KMS-11 (cell line): Measurements from ENCODE around the gene C10orf120.
A peak's percentile ranks its signal among the peaks of the same experiment; 100 is the strongest.

Experiments used
- H2AFZ ChIP-seq: fragments of 200-600 bp; sonication (generic); 2 replicates; pipeline ENCODE4 v1.6.1; 2016; ENCODE audit warnings: antibody characterized with exemption, mixed run types, low read depth
- H3K27ac ChIP-seq: fragments of 200-600 bp; sonication (generic); 2 replicates; pipeline ENCODE4 v1.6.1; 2016; ENCODE audit warnings: mild to moderate bottlenecking, mixed run types
- H3K27me3 ChIP-seq: fragments of 200-600 bp; sonication (generic); 2 replicates; pipeline ENCODE4 v1.6.1; 2017; ENCODE audit warnings: mild to moderate bottlenecking, low read depth, mixed run types, moderate library complexity; ENCODE audit not compliant: insufficient read depth
- H3K36me3 ChIP-seq: fragments of 200-600 bp; sonication (generic); 2 replicates; pipeline ENCODE4 v1.6.1; 2017; ENCODE audit warnings: mild to moderate bottlenecking, mixed run types; ENCODE audit not compliant: insufficient read depth
- H3K4me1 ChIP-seq: fragments of 200-600 bp; sonication (generic); 2 replicates; pipeline ENCODE4 v1.6.1; 2016; ENCODE audit warnings: mild to moderate bottlenecking, low read depth, mixed run types; ENCODE audit not compliant: poor library complexity, severe bottlenecking
- H3K4me2 ChIP-seq: fragments of 200-600 bp; sonication (generic); 2 replicates; pipeline ENCODE4 v1.7.0; 2016; ENCODE audit warnings: mild to moderate bottlenecking, mixed run types
- H3K4me3 ChIP-seq: fragments of 200-600 bp; sonication (generic); IDR thresholded peaks from 2 replicates; pipeline ENCODE4 v1.6.1; 2017; ENCODE audit warnings: low read depth, low read length, mixed read lengths; ENCODE audit not compliant: insufficient read depth
- H3K79me2 ChIP-seq: fragments of 200-600 bp; sonication (generic); 2 replicates; pipeline ENCODE4 v1.6.1; 2016; ENCODE audit warnings: low read depth, mixed run types; ENCODE audit not compliant: insufficient read depth
- H3K9ac ChIP-seq: fragments of 200-600 bp; sonication (generic); 2 replicates; pipeline ENCODE4 v1.6.1; 2016; ENCODE audit warnings: mild to moderate bottlenecking, mixed run types
- H4K20me1 ChIP-seq: fragments of 200-600 bp; sonication (generic); 2 replicates; pipeline ENCODE4 v1.6.1; 2016; ENCODE audit warnings: mild to moderate bottlenecking, mixed run types; ENCODE audit not compliant: insufficient read depth
- CTCF ChIP-seq: fragments of 200-600 bp; sonication (generic); conservative IDR thresholded peaks from 2 replicates; pipeline ENCODE4 v1.6.1; 2017; ENCODE audit warnings: low read depth, mild to moderate bottlenecking, antibody characterized with exemption, low read length, moderate library complexity, mixed read lengths

The C10orf120 gene

GRCh38 chr10:122649903-122650302 lies 49.7 kb downstream of the C10orf120 start:
- H3K4me1 ChIP-seq = no peaks in the 10 kb centered on the region
- no peaks in the 10 kb centered on the region for H3K27me3 ChIP-seq
- no peak overlapping the region for H3K4me3 ChIP-seq
- H2AFZ ChIP-seq = no peak overlapping the region
- TF ChIP-seq CTCF = no peak
- no peak overlapping the region for H3K4me2 ChIP-seq
- H3K36me3 ChIP-seq = no peaks in the 10 kb centered on the region
- no peak overlapping the region for H3K9ac ChIP-seq
- no peaks in the 10 kb centered on the region for H3K79me2 ChIP-seq
- H4K20me1 ChIP-seq = no peaks in the 10 kb centered on the region
- H3K27ac ChIP-seq = no peak overlapping the region

GRCh38 chr10:122648599-122649428 lies 50.8 kb downstream of the C10orf120 start:
- Histone ChIP-seq H4K20me1 (no peaks in the 10 kb centered on the region), H2AFZ (0 out of 2 replicates have a peak overlapping the region, but pooled peaks have one; percentile 30), H3K9ac (no peak overlapping the region), H3K36me3 (no peaks in the 10 kb centered on the region), H3K4me2 (no peak overlapping the region), H3K27ac (no peak overlapping the region), H3K79me2 (no peaks in the 10 kb centered on the region), H3K4me1 (no peaks in the 10 kb centered on the region), H3K4me3 (no peak overlapping the region), H3K27me3 (no peaks in the 10 kb centered on the region)
- TF ChIP-seq CTCF = peak; percentile 75
